ENCODE results near the gene DMXL1. TPM values are rescaled to one million over a fixed set of nuclear protein-coding genes. Genes with fewer than 3 reads are reported as not detected.
"Not testable (repeated sequence)": the region's sequence is repeated elsewhere in the genome, so short reads cannot be mapped to it uniquely, and the experiment has no call there.

DMXL1 gene
- polyA plus RNA-seq, 3 donors from 2014 or later: 14.0 to 15.6 (median 14.7) TPM

GRCh38 chr5:119117237-119117636 is 46.4 kb downstream of the DMXL1 start:
- peaks cover 0 to 2% (median 0%) of the 10 kb centered on the region in 6 donors for H3K9me3 Mint-ChIP-seq
- H3K4me1 Mint-ChIP-seq: peaks cover 0 to 5% of the 10 kb centered on the region in 2 donors
- H3K36me3 Mint-ChIP-seq: peaks cover 22 to 47% (median 27%) of the 10 kb centered on the region in 3 donors
- peaks cover 0 to 5% (median 0%) of the 10 kb centered on the region in 3 donors for H3K27me3 Mint-ChIP-seq (ENCODE audit: low read depth in 3 of 3)
- peak overlapping the region in 1 of 6 donors; percentile 33 for H3K27ac Mint-ChIP-seq
- no peak for DNase-seq
- no peak overlapping the region for H3K4me3 Mint-ChIP-seq

GRCh38 chr5:119118000-119118399 is 47.1 kb downstream of the DMXL1 start:
- peaks cover 19 to 46% (median 24%) of the 10 kb centered on the region in 3 donors for H3K36me3 Mint-ChIP-seq
- H3K4me1 Mint-ChIP-seq: peaks cover 0 to 5% of the 10 kb centered on the region in 2 donors
- H3K9me3 Mint-ChIP-seq: peaks cover 0 to 2% (median 0%) of the 10 kb centered on the region in 6 donors
- H3K4me3 Mint-ChIP-seq: no peak overlapping the region
- DNase-seq: no peak
- peaks cover 0 to 5% (median 0%) of the 10 kb centered on the region in 3 donors for H3K27me3 Mint-ChIP-seq (ENCODE audit: low read depth in 3 of 3)
- H3K27ac Mint-ChIP-seq: peak overlapping the region in 2 of 6 donors; percentile 7 to 26

- Mint-ChIP-seq H3K4me3 (no peak overlapping the region), H3K9me3 (peaks cover 0 to 2% (median 0%) of the 10 kb centered on the region in 6 donors), H3K27ac (peak overlapping the region in 1 of 6 donors; percentile 70), H3K4me1 (no peaks in the 10 kb centered on the region), H3K36me3 (peaks cover 19 to 48% (median 24%) of the 10 kb centered on the region in 3 donors), H3K27me3 (ENCODE audit: low read depth in 3 of 3) (peaks cover 0 to 2% (median 0%) of the 10 kb centered on the region in 3 donors)
- no peak for DNase-seq
These were observed 50.0 kb downstream of the DMXL1 start for GRCh38 chr5:119120893-119121292.

- not testable (repeated sequence) for H3K9me3 Mint-ChIP-seq; H3K27ac Mint-ChIP-seq; H3K4me3 Mint-ChIP-seq; DNase-seq; H3K4me1 Mint-ChIP-seq; H3K27me3 Mint-ChIP-seq (ENCODE audit: low read depth in 3 of 3)
- peaks cover 19 to 35% (median 19%) of the 10 kb centered on the region in 3 donors for H3K36me3 Mint-ChIP-seq
These were observed 51.6 kb downstream of the DMXL1 start for GRCh38 chr5:119122474-119122873.

GRCh38 chr5:119123280-119123679 is 52.4 kb downstream of the DMXL1 start:
- Mint-ChIP-seq H3K27me3 (ENCODE audit: low read depth in 3 of 3) (no peaks in the 10 kb centered on the region), H3K36me3 (peaks cover 18 to 32% (median 19%) of the 10 kb centered on the region in 3 donors), H3K9me3 (peaks cover 0 to 2% (median 0%) of the 10 kb centered on the region in 6 donors), H3K4me1 (no peaks in the 10 kb centered on the region), H3K27ac (no peak overlapping the region), H3K4me3 (no peak overlapping the region)
- DNase-seq: no peak

- H3K4me1 Mint-ChIP-seq: no peaks in the 10 kb centered on the region
- peak overlapping the region in 1 of 6 donors; percentile 19 for H3K27ac Mint-ChIP-seq
- no peaks in the 10 kb centered on the region for H3K9me3 Mint-ChIP-seq
- DNase-seq: no peak
- H3K36me3 Mint-ChIP-seq: peaks cover 18 to 44% (median 26%) of the 10 kb centered on the region in 3 donors
- H3K4me3 Mint-ChIP-seq: no peak overlapping the region
- H3K27me3 Mint-ChIP-seq (ENCODE audit: low read depth in 3 of 3): no peaks in the 10 kb centered on the region
These were observed 58.9 kb downstream of the DMXL1 start for GRCh38 chr5:119129770-119130169.

GRCh38 chr5:119131530-119132304 is 60.8 kb downstream of the DMXL1 start:
- H3K36me3 Mint-ChIP-seq: peaks cover 36 to 60% (median 45%) of the 10 kb centered on the region in 3 donors
- no peak overlapping the region for H3K4me3 Mint-ChIP-seq
- peaks cover 0 to 8% (median 3%) of the 10 kb centered on the region in 6 donors for H3K9me3 Mint-ChIP-seq
- DNase-seq: no peak
- no peaks in the 10 kb centered on the region for H3K4me1 Mint-ChIP-seq
- H3K27me3 Mint-ChIP-seq (ENCODE audit: low read depth in 3 of 3): peaks cover 0 to 2% (median 0%) of the 10 kb centered on the region in 3 donors
- H3K27ac Mint-ChIP-seq: peak overlapping the region in 1 of 6 donors; percentile 19

GRCh38 chr5:119135743-119136142 is 64.9 kb downstream of the DMXL1 start:
- not testable (repeated sequence) for H3K27me3 Mint-ChIP-seq (ENCODE audit: low read depth in 3 of 3); DNase-seq; H3K27ac Mint-ChIP-seq; H3K9me3 Mint-ChIP-seq; H3K4me3 Mint-ChIP-seq; H3K4me1 Mint-ChIP-seq
- H3K36me3 Mint-ChIP-seq: peaks cover 46 to 68% (median 63%) of the 10 kb centered on the region in 3 donors

GRCh38 chr5:119136666-119137318 is 65.9 kb downstream of the DMXL1 start:
- H3K27me3 Mint-ChIP-seq (ENCODE audit: low read depth in 3 of 3): peaks cover 0 to 2% (median 1%) of the 10 kb centered on the region in 3 donors
- H3K9me3 Mint-ChIP-seq: peaks cover 0 to 8% (median 3%) of the 10 kb centered on the region in 6 donors
- H3K4me1 Mint-ChIP-seq: no peaks in the 10 kb centered on the region
- H3K27ac Mint-ChIP-seq: no peak overlapping the region
- H3K4me3 Mint-ChIP-seq: no peak overlapping the region
- DNase-seq: no peak
- peaks cover 46 to 68% (median 57%) of the 10 kb centered on the region in 3 donors for H3K36me3 Mint-ChIP-seq

GRCh38 chr5:119153629-119154028 is 82.7 kb downstream of the DMXL1 start:
- no peaks in the 10 kb centered on the region for H3K4me1 Mint-ChIP-seq
- H3K9me3 Mint-ChIP-seq: peaks cover 0 to 5% (median 0%) of the 10 kb centered on the region in 6 donors
- H3K4me3 Mint-ChIP-seq: no peak overlapping the region
- peaks cover 30 to 68% (median 56%) of the 10 kb centered on the region in 3 donors for H3K36me3 Mint-ChIP-seq
- H3K27ac Mint-ChIP-seq: peak overlapping the region in 1 of 6 donors; percentile 18
- H3K27me3 Mint-ChIP-seq (ENCODE audit: low read depth in 3 of 3): no peaks in the 10 kb centered on the region
- no peak for DNase-seq

- Mint-ChIP-seq H3K4me1 (no peaks in the 10 kb centered on the region), H3K4me3 (no peak overlapping the region), H3K36me3 (peaks cover 33 to 67% (median 63%) of the 10 kb centered on the region in 3 donors), H3K27ac (no peak overlapping the region), H3K9me3 (peaks cover 0 to 5% (median 0%) of the 10 kb centered on the region in 6 donors), H3K27me3 (ENCODE audit: low read depth in 3 of 3) (no peaks in the 10 kb centered on the region)
- DNase-seq: no peak
These were observed 87.3 kb downstream of the DMXL1 start for GRCh38 chr5:119158144-119158543.

- Mint-ChIP-seq H3K9me3 (peaks cover 0 to 5% (median 0%) of the 10 kb centered on the region in 6 donors), H3K4me3 (no peak overlapping the region), H3K27ac (no peak overlapping the region), H3K27me3 (ENCODE audit: low read depth in 3 of 3) (no peaks in the 10 kb centered on the region), H3K4me1 (no peaks in the 10 kb centered on the region), H3K36me3 (peaks cover 26 to 59% (median 52%) of the 10 kb centered on the region in 3 donors)
- no peak for DNase-seq
These were observed 90.5 kb downstream of the DMXL1 start for GRCh38 chr5:119161430-119161829.

- Mint-ChIP-seq H3K27ac (no peak overlapping the region), H3K9me3 (no peaks in the 10 kb centered on the region), H3K36me3 (peaks cover 13 to 33% (median 19%) of the 10 kb centered on the region in 3 donors), H3K27me3 (ENCODE audit: low read depth in 3 of 3) (no peaks in the 10 kb centered on the region), H3K4me1 (peaks cover 3 to 4% of the 10 kb centered on the region in 2 donors), H3K4me3 (no peak overlapping the region)
- no peak for DNase-seq
These were observed 95.1 kb downstream of the DMXL1 start for GRCh38 chr5:119166026-119166425.

GRCh38 chr5:119168401-119168800 is 97.5 kb downstream of the DMXL1 start:
- H3K36me3 Mint-ChIP-seq: peaks cover 9 to 38% (median 21%) of the 10 kb centered on the region in 3 donors
- no peak overlapping the region for H3K4me3 Mint-ChIP-seq

More at GRCh38 chr5:119168401-119168800, 97.5 kb downstream of the DMXL1 start:
- Mint-ChIP-seq H3K9me3 (no peaks in the 10 kb centered on the region), H3K4me1 (peaks cover 3 to 4% of the 10 kb centered on the region in 2 donors), H3K27ac (no peak overlapping the region), H3K27me3 (ENCODE audit: low read depth in 3 of 3) (no peaks in the 10 kb centered on the region)
- no peak for DNase-seq

Measured in immature natural killer cell (primary cell).